ENCODE data around the gene TMEM37. TPM values are rescaled to one million over a fixed set of nuclear protein-coding genes. Genes with fewer than 3 reads are reported as not detected.

The TMEM37 gene
- total and polyA plus RNA-seq, 7 experiments from 2014 or later, result 0.37 to 4.2 (median 0.51) TPM; not detected in 2

DNA sequence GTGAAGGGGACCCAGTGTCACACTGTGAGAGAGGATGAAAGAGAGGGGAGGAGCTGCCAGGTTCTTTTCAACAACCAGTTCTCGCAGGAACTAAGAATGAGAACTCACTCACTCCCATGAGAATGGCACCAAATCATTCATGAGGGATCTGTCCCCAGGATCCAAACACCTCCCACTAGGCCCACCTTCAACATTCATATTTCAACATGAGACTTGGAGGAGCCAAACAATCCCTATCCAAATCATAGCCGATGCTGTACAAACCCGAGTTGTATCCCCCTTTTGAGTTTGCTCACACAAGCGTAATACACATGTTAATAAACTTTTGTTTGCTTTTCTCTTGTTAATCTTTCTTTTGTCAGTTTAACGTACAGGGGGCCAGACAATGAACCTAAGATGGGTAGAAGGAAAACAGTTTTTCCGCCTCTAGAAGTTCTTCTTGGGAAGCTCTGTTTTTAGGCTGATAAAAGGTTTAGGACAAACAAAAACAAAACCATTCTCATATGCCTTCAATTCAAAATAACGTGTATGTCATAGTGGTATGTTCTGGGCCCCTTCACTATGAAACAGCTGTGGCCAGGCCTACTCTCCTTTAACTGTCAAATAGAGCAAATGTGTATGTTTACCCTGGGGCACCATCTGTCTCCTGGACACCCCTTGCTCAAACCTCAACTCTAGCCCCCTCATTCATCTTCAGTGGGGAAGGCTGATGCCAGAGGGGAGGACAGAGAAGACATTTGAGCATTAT, 9.1 kb upstream of the TMEM37 start:
- no peak overlapping the region for H3K4me3 Mint-ChIP-seq
- H3K36me3 ChIP-seq (ENCODE audit: control insufficient read depth in 2 of 3, insufficient read depth in 3 of 3, low read length in 3 of 3), result no peaks in the 10 kb centered on the region
- no peaks in the 10 kb centered on the region for H3K9me3 ChIP-seq (ENCODE audit: control insufficient read depth in 2 of 3, low read length in 3 of 3)
- H3K9me3 Mint-ChIP-seq, result peaks cover 0 to 9% (median 4%) of the 10 kb centered on the region in 11 donors
- no peaks in the 10 kb centered on the region for H3K27me3 ChIP-seq (ENCODE audit: control insufficient read depth in 2 of 2, insufficient read depth in 2 of 2, low read length in 2 of 2)
- no peaks in the 10 kb centered on the region for H3K4me1 ChIP-seq (ENCODE audit: control insufficient read depth in 2 of 2, insufficient read depth in 2 of 2, low read length in 2 of 2)
- peaks cover 0 to 6% (median 0%) of the 10 kb centered on the region in 5 donors for H3K36me3 Mint-ChIP-seq
- POLR2A ChIA-PET, result no interaction called here
- H3K4me3 ChIP-seq (ENCODE audit: low read length), result no peak overlapping the region
- CTCF ChIA-PET, result no interaction called here
- H3K4me1 Mint-ChIP-seq, result peaks cover 0 to 2% (median 0%) of the 10 kb centered on the region in 7 donors
- intact Hi-C loops (cut with micrococcal nuclease), result no loop called here
- ATAC-seq (no peak), DNase-seq (no peak)
- H3K27me3 Mint-ChIP-seq, result peaks cover 37 to 54% (median 46%) of the 10 kb centered on the region in 5 donors
- H3K27ac ChIP-seq (ENCODE audit: low read depth, low read length), result no peak overlapping the region
- H3K27ac Mint-ChIP-seq, result no peak overlapping the region

DNA sequence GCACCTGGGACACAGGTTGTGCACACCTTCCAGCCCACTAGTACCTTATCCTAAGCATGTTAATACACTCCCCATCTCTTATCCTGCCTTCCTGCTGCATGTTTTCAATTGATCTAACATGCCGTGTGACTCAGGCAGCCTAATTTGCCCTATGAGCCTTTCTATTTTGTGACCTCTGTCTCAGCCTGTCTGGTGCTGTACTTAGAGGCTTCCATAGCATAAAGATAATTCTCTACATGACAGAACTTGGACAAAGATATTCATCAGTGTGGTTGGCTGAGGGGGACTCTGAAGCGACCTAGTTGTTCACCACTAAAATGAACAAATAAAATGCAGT, 8.6 kb upstream of the TMEM37 start:
- Histone ChIP-seq H3K9me3 (ENCODE audit: control insufficient read depth in 2 of 3, low read length in 3 of 3) (no peaks in the 10 kb centered on the region), H3K27ac (ENCODE audit: low read depth, low read length) (no peak overlapping the region), H3K27me3 (ENCODE audit: control insufficient read depth in 2 of 2, insufficient read depth in 2 of 2, low read length in 2 of 2) (peaks cover 0 to under 1% of the 10 kb centered on the region in 2 donors), H3K36me3 (ENCODE audit: control insufficient read depth in 2 of 3, insufficient read depth in 3 of 3, low read length in 3 of 3) (no peaks in the 10 kb centered on the region), H3K4me3 (ENCODE audit: low read length) (no peak overlapping the region), H3K4me1 (ENCODE audit: control insufficient read depth in 2 of 2, insufficient read depth in 2 of 2, low read length in 2 of 2) (no peaks in the 10 kb centered on the region)
- intact Hi-C loops (cut with micrococcal nuclease), result no loop called here
- Mint-ChIP-seq H3K36me3 (peaks cover 0 to 6% (median 0%) of the 10 kb centered on the region in 5 donors), H3K4me3 (no peak overlapping the region), H3K9me3 (peaks cover 0 to 9% (median 4%) of the 10 kb centered on the region in 11 donors), H3K27ac (peak overlapping the region in 1 of 9 donors; percentile 51), H3K4me1 (peaks cover 0 to 2% (median 0%) of the 10 kb centered on the region in 7 donors), H3K27me3 (peaks cover 41 to 57% (median 52%) of the 10 kb centered on the region in 5 donors)
- CTCF ChIA-PET, result no interaction called here
- DNase-seq (no peak), ATAC-seq (no peak)
- POLR2A ChIA-PET, result no interaction called here

DNA sequence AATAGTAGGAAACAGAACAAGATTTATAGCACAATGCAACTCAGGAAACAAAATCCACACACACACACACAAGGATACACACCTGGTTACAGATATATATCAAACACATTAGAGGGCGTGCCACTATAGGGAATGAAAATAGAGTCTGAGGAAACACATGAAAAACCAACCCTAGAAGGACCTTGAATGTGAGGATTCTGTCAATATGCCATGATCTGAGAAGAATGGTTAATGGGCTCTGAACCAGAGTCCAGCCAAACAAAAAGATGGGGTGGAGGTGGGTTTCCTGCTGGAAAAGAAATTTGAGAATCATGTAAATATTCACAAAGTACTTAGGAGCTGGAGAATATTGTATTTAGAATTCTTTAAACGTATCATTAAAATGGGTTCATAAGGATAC, 7.8 kb upstream of the TMEM37 start:
- H3K9me3 ChIP-seq (ENCODE audit: control insufficient read depth in 2 of 3, low read length in 3 of 3), result no peaks in the 10 kb centered on the region
- H3K36me3 ChIP-seq (ENCODE audit: control insufficient read depth in 2 of 3, insufficient read depth in 3 of 3, low read length in 3 of 3), result no peaks in the 10 kb centered on the region
- Mint-ChIP-seq H3K27me3 (peaks cover 42 to 61% (median 59%) of the 10 kb centered on the region in 5 donors), H3K36me3 (peaks cover 0 to 6% (median 0%) of the 10 kb centered on the region in 5 donors), H3K4me1 (peaks cover 0 to 2% (median 0%) of the 10 kb centered on the region in 7 donors), H3K4me3 (no peak overlapping the region), H3K9me3 (peaks cover 0 to 9% (median 4%) of the 10 kb centered on the region in 11 donors), H3K27ac (no peak overlapping the region)
- ChIA-PET POLR2A (no interaction called here), CTCF (no interaction called here)
- intact Hi-C loops (cut with micrococcal nuclease), result no loop called here
- no peak for DNase-seq
- no peak overlapping the region for H3K4me3 ChIP-seq (ENCODE audit: low read length)
- ATAC-seq, result no peak
- peaks cover 0 to 5% of the 10 kb centered on the region in 2 donors for H3K27me3 ChIP-seq (ENCODE audit: control insufficient read depth in 2 of 2, insufficient read depth in 2 of 2, low read length in 2 of 2)
- no peaks in the 10 kb centered on the region for H3K4me1 ChIP-seq (ENCODE audit: control insufficient read depth in 2 of 2, insufficient read depth in 2 of 2, low read length in 2 of 2)
- H3K27ac ChIP-seq (ENCODE audit: low read depth, low read length), result no peak overlapping the region

DNA sequence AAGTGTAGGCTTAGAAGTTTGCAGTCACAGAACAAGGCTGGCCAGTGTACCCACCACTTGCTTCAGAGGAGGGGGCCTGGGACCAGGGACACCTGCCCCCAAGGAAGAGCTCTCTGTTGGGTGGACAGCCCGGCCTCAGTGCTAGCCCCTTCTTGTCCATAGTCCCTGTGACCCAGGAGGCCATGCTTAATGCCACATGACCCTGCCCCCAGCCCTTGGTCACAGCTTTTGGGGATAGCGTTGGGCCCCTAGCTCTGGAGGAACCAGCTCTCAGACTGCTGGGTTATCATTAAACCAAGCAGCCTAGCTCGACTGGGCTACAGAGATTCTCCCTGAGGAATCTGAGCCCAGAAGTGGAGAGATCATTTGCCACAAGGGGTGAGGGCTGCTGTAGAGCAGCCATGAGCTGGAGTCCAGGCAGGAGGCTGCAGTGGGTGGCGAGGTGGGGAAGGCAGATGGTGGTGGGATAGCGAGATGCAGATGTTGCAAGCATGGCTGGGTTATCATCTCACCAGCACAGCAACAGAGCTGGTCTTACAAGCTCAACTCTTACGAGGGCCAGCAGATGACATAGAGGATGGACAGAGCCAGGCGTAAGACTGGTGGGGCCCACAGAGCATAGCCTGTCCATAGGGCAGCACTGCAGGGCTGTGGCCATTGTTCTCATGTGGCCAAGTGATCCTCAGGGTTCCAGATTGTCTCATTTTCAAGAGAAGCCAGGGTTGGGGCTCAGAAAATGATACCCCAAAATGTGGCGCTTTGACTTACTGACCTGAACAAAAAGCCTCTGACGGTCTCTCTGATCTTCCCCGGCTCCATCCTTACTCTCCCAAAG, 7.2 kb upstream of the TMEM37 start:
- Histone ChIP-seq H3K4me1 (ENCODE audit: control insufficient read depth in 2 of 2, insufficient read depth in 2 of 2, low read length in 2 of 2) (no peaks in the 10 kb centered on the region), H3K4me3 (ENCODE audit: low read length) (no peak overlapping the region), H3K9me3 (ENCODE audit: control insufficient read depth in 2 of 3, low read length in 3 of 3) (no peaks in the 10 kb centered on the region), H3K36me3 (ENCODE audit: control insufficient read depth in 2 of 3, insufficient read depth in 3 of 3, low read length in 3 of 3) (no peaks in the 10 kb centered on the region), H3K27me3 (ENCODE audit: control insufficient read depth in 2 of 2, insufficient read depth in 2 of 2, low read length in 2 of 2) (peaks cover 0 to 5% of the 10 kb centered on the region in 2 donors), H3K27ac (ENCODE audit: low read depth, low read length) (no peak overlapping the region)
- intact Hi-C loops (cut with micrococcal nuclease), result no loop called here
- peaks cover 0 to 6% (median 0%) of the 10 kb centered on the region in 5 donors for H3K36me3 Mint-ChIP-seq
- H3K9me3 Mint-ChIP-seq, result peaks cover 0 to 9% (median 4%) of the 10 kb centered on the region in 11 donors
- ATAC-seq (no peak), DNase-seq (no peak)
- ChIA-PET CTCF (no interaction called here), POLR2A (no interaction called here)
- peaks cover 49 to 67% (median 60%) of the 10 kb centered on the region in 5 donors for H3K27me3 Mint-ChIP-seq
- H3K4me3 Mint-ChIP-seq, result no peak overlapping the region
- no peaks in the 10 kb centered on the region for H3K4me1 Mint-ChIP-seq
- H3K27ac Mint-ChIP-seq, result no peak overlapping the region

DNA sequence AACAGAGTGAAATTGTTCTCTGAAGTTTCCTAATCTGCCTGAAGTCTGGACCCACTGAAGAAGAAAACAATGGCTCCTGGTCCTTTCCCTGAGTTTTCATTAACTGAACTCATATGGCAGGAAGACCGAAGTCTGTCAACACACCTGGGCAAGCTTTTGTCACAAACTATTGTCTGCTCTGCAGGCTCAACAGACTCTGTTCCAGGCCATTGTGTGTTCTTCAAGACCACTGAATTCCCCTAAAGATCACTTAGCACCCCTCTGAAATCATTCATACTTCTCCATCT, 6.6 kb upstream of the TMEM37 start:
- Histone ChIP-seq H3K27me3 (ENCODE audit: control insufficient read depth in 2 of 2, insufficient read depth in 2 of 2, low read length in 2 of 2) (peaks cover 0 to 5% of the 10 kb centered on the region in 2 donors), H3K27ac (ENCODE audit: low read depth, low read length) (no peak overlapping the region), H3K4me1 (ENCODE audit: control insufficient read depth in 2 of 2, insufficient read depth in 2 of 2, low read length in 2 of 2) (no peaks in the 10 kb centered on the region), H3K4me3 (ENCODE audit: low read length) (no peak overlapping the region), H3K9me3 (ENCODE audit: control insufficient read depth in 2 of 3, low read length in 3 of 3) (no peaks in the 10 kb centered on the region), H3K36me3 (ENCODE audit: control insufficient read depth in 2 of 3, insufficient read depth in 3 of 3, low read length in 3 of 3) (no peaks in the 10 kb centered on the region)
- Mint-ChIP-seq H3K27ac (no peak overlapping the region), H3K4me1 (no peaks in the 10 kb centered on the region), H3K36me3 (peaks cover 0 to 6% (median 0%) of the 10 kb centered on the region in 5 donors), H3K4me3 (no peak overlapping the region), H3K27me3 (peaks cover 50 to 68% (median 59%) of the 10 kb centered on the region in 5 donors), H3K9me3 (peaks cover 0 to 9% (median 4%) of the 10 kb centered on the region in 11 donors)
- ChIA-PET POLR2A (no interaction called here), CTCF (no interaction called here)
- intact Hi-C loops (cut with micrococcal nuclease), result no loop called here
- ATAC-seq, result no peak
- DNase-seq, result no peak

DNA sequence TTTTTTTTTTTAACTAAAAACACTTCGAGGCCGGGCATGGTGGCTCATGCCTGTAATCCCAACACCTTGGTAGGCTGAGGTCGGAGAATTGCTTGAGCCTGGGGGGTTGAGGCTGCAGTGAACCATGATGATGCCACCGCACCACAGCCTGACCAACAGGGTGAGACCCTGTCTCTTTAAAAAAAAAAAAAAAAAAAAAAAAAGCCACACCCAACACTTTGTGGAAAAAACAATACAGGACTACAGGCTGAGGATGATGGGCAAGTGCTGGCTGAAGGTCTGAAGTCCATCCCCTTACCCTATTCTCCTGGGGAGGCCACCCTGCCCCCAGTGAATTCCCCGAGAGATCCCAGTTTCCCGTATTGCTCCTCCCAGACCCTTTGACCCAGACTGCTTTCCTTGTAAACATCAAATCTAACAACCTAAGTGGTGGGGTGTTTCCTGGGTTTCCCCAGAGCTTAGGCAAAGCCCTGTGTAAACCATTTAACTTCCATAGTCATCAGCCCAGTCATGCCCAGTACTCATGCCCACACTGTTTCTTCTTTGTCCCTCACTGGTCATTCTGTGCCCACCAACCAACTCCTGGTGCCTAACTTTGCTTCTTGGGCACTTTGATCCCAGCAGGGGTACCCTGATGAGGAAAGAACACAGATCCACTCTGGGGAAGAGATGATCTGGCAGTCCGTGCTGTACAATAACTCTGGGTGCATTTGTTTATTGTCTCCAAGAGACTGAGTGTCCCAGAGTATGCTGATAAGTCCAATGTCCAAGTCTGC, 5.8 kb upstream of the TMEM37 start:
- Histone ChIP-seq H3K4me1 (ENCODE audit: control insufficient read depth in 2 of 2, insufficient read depth in 2 of 2, low read length in 2 of 2) (no peaks in the 10 kb centered on the region), H3K4me3 (ENCODE audit: low read length) (no peak overlapping the region), H3K27me3 (ENCODE audit: control insufficient read depth in 2 of 2, insufficient read depth in 2 of 2, low read length in 2 of 2) (peaks cover 0 to 5% of the 10 kb centered on the region in 2 donors), H3K27ac (ENCODE audit: low read depth, low read length) (no peak overlapping the region), H3K9me3 (ENCODE audit: control insufficient read depth in 2 of 3, low read length in 3 of 3) (no peaks in the 10 kb centered on the region), H3K36me3 (ENCODE audit: control insufficient read depth in 2 of 3, insufficient read depth in 3 of 3, low read length in 3 of 3) (no peaks in the 10 kb centered on the region)
- Mint-ChIP-seq H3K27me3 (peaks cover 58 to 73% (median 61%) of the 10 kb centered on the region in 5 donors), H3K27ac (no peak overlapping the region), H3K9me3 (peaks cover 0 to 9% (median 4%) of the 10 kb centered on the region in 11 donors), H3K4me3 (no peak overlapping the region), H3K4me1 (no peaks in the 10 kb centered on the region), H3K36me3 (peaks cover 0 to 6% (median 0%) of the 10 kb centered on the region in 5 donors)
- intact Hi-C loops (cut with micrococcal nuclease), result no loop called here
- CTCF ChIA-PET, result no interaction called here
- POLR2A ChIA-PET, result no interaction called here
- ATAC-seq (no peak), DNase-seq (no peak)
